ENCODE data around the gene PRR4.

GRCh38 chr12:10861366-10861765, 12.1 kb upstream of the PRR4 start:
- TF ChIP-seq CTCF (IDR thresholded peaks at IDR 0.05) = no peak
- TF ChIP-seq POLR2A (IDR thresholded peaks at IDR 0.05) = no peak

All from sigmoid colon (tissue), 3 donors.